Fibroblast of skin of left biceps (primary cell): ENCODE data around the gene YY1AP1.
"Not testable (repeated sequence)": the region's sequence is repeated elsewhere in the genome, so short reads cannot be mapped to it uniquely, and the experiment has no call there.

Source experiments
- DNase-seq, 2 experiments: peaks; one replicate each; pipeline ENCODE4 v3.0.0-alpha.2; 2013; ENCODE audit warnings: low read depth in 2 of 2

YY1AP1 gene

GRCh38 chr1:155695072-155695471 lies 6.5 kb upstream of the YY1AP1 start:
- DNase-seq: no peak

- DNase-seq: no peak
These were observed 5.6 kb upstream of the YY1AP1 start for GRCh38 chr1:155694167-155694566.

- no peak for DNase-seq
These were observed 3.5 kb upstream of the YY1AP1 start for GRCh38 chr1:155691992-155692528.

DNA sequence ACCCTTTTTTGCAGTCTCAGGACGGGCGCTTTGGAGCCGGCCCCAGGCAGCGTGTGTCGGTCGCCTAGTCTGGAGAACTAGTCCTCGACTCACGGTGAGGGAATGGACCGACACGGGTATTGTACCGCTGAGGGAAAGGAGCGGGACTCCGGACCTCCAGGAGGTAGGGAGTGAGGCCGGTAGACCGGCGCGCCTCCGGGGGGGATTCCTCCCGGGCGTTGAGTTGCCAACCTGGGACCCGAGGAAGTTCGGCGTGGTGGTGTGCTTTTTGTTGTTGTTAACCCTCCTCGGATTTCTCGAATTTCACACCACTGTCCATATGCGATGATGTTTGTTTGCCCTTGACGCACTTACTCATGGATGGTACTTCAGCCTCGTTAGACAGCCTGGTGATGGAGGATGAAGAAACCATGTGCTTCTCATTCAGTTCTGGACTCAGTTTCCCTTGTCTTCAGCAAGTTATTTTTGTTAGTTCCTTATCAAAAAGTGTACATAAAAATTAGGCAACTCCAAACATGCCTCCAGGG lies 570 bp upstream of the YY1AP1 start, which contains the start of gene DAP3:
Gene DAP3, plus strand, starts transcription at position 11 of the 527 bp plus-strand sequence. CDS start 20,689 bp downstream, outside the sequence.
- not testable (repeated sequence) for DNase-seq

DNA sequence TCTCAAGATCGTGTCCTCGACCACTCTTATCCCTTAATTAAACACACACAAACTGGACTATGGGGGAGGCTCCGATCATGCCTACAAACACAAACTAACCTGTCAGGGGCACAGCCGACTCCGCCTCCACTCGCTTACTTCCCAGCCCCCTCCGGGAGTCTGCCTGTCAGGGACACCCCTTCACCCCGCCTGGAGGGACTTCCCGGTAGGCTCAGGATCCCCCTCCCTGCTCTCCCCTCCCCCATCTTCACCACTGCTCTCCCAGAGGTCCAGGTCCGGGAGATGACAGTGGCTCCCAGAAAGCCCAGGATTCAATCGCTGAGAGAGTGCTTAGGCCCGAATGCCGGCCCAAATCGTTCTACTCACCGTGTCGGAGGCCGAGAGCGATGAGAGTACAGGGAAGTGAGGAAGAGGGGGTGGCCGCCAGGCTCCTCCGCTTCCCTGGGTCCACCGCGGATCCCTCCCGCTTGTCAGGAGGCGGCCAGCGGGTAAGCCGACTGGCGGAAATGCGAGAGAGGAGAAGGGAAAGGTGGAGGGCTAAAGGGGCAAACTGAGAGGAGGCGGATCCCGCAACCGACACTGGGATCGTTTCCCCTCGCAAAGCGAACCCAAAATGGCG lies 760 bp downstream of the YY1AP1 start:
- DNase-seq: not testable (repeated sequence)

DNA sequence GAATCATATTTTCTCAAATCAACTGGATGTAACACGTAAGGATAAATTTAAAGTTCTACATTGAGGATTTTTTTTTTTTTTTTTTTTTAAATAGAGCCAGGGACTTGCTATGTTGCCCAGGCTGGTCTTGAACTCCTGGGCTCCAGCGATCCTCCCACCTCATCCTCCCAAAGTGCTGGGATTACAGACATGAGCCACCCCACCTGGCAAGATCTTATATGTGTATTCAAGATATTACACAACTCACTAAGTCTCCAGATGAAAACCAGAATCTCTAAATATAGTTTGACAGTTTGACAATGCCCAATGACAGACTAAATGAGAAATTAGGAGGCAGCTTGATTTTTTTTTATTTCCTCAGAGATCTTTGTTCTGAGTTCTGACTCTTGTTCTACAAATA lies 6.8 kb downstream of the YY1AP1 start:
- no peak for DNase-seq

- DNase-seq: no peak
These were observed 8.0 kb downstream of the YY1AP1 start for GRCh38 chr1:155680531-155680930.

- DNase-seq: not testable (repeated sequence)
These were observed 9.6 kb downstream of the YY1AP1 start for GRCh38 chr1:155678992-155679391.

DNA sequence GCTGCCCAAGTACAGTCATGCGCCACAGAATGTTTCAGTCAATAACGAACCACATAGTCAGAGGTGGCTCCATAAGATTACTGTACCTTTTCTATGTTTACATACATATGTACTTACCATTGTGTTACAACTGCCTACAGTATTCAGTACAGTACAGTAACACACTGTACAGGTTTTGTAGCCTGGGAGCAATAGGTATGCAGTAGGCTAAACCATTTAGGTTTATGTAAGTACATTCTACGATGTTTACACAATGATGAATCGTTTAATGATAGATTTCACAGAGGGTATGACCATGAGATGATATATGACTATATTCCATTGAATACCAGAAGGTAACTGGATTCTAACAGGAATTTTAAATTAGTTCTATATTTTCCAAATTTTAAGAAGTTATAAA lies 10.5 kb downstream of the YY1AP1 start:
- DNase-seq: no peak

DNA sequence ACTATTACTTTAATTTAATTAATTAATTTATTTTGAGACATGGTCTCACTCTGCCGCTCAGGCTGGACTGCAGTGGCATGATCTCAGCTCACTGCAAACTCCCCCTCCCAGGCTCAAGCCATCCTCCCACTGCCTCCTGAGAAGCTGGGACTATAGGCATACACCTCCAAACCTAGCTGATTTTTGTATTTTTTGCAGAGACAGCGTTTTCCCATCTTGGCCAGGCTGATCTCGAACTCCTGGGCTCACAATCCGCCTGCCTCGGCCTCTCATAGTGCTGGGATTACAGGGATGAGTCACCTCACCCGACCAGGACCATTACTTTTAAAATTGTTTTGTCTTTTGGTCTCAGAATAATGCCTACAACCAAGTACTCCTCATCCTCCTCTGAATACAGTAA lies 15.6 kb downstream of the YY1AP1 start:
- DNase-seq: no peak

- no peak for DNase-seq
These were observed 16.8 kb downstream of the YY1AP1 start for GRCh38 chr1:155671750-155672149.

DNA sequence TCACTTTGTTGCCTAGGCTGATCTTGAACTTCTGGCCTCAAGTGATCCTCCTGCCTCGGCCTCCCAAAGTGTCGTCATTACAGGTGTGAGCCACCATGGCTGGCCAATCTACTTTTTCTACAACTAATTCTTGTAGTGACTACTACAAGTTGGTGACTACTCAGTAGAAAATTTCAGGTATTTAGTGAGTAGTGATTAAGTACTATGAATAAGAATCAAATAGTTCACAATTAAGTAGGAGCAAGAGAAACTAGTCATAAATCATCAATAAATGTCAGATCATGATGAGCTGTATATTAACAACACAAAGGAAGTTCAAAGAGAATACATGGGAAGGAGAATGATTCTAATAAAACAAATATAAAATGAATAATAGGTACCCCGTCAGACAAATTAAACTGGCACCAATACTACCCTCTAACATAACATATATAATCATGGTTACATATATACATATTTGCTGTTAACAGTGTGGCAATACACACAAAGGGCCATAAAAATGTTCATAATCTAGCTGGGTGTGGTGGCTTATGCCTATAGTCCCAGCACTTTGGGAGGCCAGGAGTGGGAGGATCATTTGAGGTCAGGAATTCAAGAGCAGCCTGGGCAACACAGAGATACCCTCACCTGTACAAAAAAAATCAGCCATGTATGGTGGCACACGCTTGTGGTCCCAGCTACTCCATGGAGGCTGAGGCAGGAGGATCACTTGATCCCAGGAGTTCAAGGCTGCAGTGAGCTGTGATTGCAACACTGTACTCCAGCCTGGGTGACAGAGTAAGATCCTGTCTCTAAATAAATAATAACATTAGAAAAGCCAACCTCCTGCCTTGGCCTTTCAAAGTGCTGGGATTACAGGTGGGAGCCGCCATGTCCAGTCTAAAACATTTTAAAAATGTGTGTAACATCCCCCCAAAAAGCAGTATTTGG lies 19.1 kb downstream of the YY1AP1 start:
- DNase-seq: no peak

GRCh38 chr1:155661239-155661638 lies 27.3 kb downstream of the YY1AP1 start:
- DNase-seq: not testable (repeated sequence)

GRCh38 chr1:155657463-155657862 lies 31.1 kb downstream of the YY1AP1 start:
- no peak for DNase-seq

DNA sequence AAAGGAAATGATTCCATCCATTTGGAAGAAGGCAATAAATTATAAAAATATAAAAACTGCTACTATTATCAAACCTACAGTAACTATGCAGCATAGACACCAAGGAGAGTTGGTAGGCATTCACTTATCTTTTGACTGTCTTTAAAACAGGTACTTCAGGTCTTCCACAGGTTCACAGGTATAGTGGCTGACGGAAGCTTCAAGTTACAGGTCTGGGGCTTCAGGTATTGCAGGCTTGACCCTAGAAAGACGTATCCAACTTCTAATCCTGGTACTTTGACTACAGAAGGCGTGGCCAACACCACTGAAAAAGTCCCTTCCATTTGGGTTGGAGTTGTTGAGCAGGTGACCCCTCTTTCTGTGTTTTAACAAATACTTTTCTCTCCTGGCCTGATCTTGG lies 35.6 kb downstream of the YY1AP1 start:
- DNase-seq: no peak

DNA sequence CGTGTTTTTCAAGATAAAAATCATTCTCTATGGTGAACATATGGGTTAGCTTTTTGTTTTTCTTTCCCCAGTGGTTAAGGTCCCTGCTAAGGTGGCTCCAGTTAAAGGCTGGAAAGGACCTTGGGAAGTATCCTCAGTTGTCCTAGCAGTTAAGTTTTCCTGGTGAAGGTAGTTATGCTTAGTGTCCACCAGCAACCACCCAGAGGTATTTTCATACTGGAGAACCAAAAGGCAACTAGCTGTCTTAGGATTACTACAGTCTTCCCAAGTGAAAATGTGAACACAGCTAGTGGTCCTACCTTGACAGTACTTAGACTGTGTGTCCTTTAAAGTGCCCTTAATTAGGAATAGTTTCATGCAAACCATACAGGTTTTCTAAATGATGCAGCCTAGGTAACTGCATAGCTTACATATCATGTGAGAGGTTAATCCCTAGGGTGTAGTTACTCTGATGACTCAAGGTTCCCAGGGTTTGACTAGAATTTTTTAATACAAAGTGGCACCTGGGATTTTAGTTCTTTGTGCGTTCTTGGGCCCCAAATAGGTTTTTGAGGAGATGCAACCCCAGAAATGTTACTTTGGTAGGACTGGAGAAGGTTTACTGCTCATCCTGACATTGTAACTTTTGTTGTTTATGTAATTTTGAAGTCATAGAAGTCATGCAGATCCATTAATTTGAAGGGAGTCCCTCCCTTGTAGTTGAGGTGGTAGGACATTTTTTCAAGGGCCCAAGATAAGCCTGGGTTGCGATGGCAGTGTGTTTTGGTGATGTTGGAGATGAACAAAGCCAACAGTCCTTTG lies 36.5 kb downstream of the YY1AP1 start:
- no peak for DNase-seq

DNA sequence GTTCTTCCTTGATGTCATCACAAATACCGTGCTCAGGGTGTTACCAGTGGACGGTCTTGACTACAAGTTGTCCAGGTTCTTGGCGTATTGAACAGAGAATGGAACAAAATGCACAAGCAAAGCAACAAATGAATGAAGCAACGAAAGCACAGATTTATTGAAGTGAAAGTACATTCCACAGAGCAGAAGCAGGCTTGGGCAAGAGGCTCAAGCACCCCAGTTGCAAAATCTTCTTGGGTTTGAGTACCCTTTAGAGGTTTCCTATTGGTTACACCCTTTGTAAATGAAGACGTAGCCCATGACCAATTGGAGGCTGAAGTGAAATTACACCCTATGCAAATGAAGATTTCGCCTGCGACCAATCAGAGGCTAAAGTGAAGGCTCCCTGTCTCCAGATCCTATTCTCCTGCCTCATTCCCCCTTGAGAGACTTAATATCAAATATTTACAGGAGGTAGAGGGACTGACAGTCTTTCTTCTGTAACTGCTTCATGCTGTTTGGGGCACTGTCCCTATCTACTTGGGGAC lies 38.3 kb downstream of the YY1AP1 start:
- DNase-seq: no peak

DNA sequence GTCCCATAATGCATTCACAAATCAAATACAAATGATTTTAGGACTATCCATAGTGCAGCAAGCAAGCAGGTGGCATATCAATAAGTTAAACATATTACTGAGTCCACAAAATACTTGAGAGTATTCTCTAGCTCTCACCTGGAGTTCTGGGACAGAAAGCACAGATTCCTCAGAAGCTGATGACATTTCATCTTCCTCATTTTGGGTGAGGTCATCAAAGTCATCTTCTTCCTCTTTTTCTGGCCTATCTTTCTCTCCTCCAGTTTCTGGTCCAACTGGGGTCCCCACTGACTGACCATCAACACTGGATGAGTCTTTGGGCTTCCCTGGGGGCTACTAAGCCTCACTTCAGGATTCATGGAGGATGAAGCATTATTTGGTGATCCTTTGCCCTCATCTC lies 38.9 kb downstream of the YY1AP1 start:
- DNase-seq: no peak

GRCh38 chr1:155648207-155649147 lies 40.1 kb downstream of the YY1AP1 start:
- peak; percentile 71 to 75 for DNase-seq

- no peak for DNase-seq
These were observed 42.3 kb downstream of the YY1AP1 start for GRCh38 chr1:155646307-155646706.
